Left renal pelvis (tissue), 4 donors: ENCODE measurements around the gene PTPRH. TPM values are rescaled to one million over a fixed set of nuclear protein-coding genes. Genes with fewer than 3 reads are reported as not detected.

Source experiments
- DNase-seq, 4 donors: peaks; one replicate each; pipeline ENCODE4 v3.0.0-alpha.2; 2013; ENCODE audit warnings: low read depth in 4 of 4, low spot score in 3 of 4
- polyA plus RNA-seq, 4 donors: library from polyadenylated mRNA; unstranded; fragments of 120-200 nt; gene quantifications; one replicate each; pipeline ENCODE4 v1.2.1, GENCODE V29; 2013; ENCODE audit not compliant: insufficient read length in 4 of 4

The PTPRH gene
- polyA plus RNA-seq, 4 donors: 0.11 to 2.8 (median 0.26) TPM

DNA sequence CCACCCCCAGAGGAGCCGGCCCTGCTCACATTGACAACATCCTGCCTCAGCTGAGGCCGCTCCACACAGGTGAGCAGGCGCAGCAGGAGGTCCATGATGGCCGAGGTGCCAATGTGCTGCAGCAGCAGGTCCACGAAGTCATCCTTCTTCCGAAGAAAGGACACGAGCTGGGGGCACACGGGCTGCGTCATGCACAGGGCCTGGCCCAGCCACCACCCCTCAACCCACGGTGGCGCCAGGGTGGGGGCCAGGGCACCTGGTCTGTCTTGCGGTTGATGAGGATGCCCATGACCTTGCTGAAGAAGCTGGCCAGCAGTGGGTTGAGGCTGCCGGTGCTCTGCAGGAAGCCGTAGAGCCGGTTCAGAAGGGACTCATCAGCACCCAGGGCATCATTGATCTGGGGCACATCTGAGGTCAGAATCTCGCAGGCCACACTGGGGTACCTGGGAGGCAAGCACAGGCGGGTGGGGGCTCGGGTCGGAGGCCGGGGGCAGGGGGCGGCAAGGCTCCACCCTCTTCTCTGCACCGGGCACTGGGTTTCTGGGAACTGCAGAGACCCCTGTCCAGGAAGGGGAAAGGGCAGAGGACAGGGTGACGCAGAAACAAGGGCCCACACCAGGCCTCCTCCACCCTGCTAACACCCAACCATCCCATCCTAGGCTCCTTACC is 36.1 kb upstream of the PTPRH start:
- no peak for DNase-seq

DNA sequence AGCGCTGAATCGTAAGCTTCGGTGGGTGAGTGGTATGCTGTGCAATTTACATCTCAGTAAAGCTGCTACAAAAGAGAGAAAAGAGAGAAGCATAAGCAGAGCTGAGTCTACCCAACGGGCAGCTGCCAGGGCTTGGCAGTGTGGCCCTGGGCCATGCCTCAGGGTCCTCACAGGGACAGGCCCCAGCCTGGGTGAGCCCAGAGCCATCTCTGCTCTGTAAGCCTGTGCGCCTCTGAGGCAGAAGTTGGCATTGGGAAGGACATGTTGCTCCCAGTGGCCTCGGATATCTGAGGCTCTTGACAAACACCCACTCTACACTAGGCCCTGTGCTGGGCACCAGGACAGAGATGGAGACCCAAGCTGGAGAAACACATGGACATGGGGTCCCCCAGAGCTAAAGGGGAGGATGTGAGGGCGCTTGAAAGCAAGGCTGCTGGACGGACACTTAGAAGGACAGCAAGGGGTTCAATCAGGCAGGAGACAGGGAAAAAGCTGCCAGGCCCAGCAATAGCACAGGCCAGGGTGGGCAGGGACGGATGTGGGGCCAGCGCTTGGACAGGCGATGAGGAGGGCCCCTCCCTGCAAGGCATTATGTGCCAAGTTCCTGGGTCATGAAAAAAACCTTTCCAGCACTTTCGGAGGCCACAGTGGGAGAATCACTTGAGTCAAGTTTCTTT is 34.8 kb upstream of the PTPRH start:
- DNase-seq: no peak

DNA sequence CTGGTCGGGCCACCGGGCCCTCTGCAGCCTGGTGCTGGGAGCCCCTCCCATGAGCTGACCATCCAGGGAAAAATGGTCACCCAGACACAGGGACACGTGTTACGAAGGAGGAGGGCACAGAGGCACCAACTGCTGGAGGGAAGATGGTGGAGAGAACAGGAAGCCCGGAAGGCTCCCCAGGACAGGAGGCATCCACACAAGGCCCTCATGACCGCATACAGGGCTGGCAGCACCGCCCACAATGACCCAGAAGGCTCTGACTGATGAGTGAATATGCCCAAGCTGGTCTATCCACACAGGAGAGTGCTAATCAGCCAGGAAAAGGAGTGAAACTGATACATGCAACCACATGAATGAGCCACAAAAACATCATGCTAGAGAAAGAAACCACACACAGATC is 33.2 kb upstream of the PTPRH start:
- DNase-seq: no peak

DNA sequence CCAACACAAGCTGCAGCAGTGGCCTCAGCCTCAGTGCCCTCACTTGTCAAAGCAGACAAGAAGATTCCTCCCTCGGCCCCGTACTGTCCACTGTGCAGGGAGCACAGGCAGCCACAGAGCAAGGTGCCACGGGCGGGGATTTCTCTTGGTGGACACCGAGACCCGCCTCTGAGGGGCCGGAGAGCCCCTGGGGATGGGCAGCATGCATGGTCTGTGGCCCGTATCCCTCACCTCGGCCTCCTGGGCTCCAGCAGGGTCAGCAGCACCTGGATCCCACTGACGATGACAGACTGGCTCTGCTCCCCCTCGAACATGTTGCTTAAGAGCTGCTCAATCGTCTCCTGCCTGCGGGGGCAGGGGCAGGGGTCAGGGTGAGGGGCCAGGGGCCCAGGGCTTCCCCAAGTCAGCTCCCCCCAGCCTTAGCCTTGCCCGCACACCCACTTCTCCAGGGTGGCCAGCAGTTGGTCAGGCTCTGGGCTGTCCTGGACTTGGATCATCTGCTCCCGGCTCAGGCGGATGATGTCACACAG is 32.7 kb upstream of the PTPRH start:
- no peak for DNase-seq

DNA sequence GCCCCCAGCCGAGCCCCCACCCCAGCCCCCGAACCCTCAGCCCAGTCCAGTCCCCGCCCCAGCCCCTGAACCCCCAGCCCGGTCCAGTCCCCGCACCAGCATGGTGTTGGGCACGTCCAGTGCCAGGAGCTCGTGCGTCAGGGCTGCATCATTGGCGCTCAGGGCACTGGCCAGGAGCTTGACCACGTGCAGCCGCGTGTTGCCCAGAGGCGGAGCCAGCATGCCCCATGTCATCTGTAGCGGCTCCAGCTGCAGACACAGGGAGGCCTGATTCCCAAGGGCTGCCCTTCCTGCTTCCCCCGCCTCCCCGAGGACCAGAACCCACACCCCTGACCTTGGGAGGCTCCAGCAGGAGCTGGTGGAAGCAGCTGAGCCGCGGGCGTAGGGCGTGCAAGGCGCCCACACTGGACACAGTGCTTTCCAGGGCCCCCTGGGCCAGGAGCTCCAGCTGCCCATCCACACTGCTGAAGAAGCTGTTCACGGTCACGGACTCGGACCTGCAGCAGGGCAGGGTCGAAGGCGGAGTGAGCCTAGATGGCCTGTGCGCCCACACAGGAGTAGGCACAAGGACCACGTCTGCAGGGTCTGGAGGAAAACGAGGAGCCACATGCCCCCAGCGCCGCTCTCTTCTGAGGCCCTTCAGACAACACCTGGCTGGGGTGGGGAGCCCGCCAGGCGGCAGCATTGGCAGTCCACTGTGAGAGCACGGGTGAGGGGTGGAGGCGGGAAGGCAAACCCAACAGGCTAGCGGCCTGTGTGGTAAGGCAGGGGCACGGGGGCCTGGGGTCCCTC is 32.0 kb upstream of the PTPRH start:
- no peak for DNase-seq

DNA sequence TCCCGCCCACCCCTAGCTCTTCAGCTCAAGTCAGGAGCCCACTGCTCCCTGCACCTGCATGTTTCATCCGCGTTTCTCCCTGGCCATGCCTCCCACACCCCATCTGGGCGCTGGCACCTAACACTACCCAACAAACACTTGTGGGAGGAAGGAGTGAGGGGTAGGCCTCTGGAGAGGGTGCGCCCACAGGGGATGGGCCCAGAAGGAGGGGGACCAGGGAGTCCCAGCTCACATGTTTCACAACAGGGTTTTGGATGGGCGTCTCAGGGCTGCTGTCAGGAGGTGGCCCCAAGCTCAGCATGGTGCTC is 31.4 kb upstream of the PTPRH start:
- no peak for DNase-seq

DNA sequence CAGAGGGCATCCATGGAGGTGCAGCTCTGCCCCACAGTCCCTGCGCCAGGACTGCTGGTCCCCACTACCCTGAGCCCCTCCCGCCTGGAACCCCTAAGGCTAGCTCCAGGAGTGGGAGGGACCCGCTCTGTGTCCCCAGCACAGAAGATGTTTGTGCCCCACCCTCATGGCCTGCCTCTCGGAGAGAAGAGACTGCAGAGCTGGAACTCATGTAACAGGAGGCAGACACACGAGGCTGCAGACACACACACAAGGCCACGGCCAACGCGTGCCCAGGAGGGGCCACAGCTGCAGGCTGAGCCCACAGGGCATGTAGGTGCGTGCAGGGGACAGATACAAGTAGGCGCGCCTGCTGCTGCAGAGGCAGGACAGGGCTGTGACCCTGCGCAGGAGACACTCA is 29.7 kb upstream of the PTPRH start:
- DNase-seq: no peak

DNA sequence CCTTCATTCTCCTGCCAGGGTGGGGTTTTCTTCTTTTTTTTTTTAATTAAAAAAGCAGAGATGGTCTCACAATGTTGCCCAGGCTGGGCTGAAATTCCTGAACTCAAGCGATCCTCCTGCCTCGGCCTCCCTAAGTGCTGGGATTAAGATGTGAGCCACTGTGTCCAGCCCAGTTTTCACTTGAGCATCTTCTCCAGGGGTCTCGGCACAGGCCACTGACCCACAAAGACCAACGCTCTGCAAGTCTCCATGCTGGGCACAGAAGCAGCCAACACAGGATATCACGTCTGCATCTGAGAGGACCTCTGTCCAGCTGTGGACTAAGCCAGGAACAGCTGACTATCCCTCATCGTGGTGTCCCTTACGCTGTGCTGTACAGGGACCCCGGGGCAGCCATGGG is 28.7 kb upstream of the PTPRH start:
- DNase-seq: no peak

DNA sequence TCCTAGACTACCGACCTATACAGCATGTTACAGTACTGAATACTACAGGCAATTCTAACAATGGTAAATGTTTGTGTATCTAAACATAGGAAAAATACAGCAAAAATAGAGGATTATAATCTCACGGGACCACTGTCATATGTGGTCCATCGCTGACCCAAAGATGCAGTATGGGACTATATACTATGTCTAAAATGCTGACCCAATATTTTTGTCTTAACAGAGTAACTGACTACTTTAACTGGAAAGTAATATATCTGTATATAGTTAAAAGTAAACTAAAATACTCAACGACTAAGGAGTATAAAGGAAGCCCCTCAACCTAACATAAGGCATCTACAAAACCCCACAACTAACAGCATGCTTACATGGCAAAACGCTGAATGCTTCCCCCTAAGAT is 23.7 kb upstream of the PTPRH start:
- no peak for DNase-seq

DNA sequence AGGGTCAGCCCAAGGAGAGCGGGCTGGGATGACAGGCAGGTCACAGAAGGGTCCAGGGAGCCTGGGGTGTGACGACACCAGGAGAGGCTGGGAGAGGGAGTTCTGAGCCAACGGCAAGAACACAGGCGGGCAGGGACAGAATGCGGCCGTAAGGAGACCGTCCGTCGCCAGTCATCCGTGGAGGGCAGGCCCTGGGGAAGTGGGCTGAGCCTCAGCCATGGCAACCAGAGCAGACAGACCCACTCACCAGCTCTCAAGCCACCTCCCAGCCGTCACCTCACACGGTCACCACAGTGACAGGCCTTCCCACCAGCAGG is 22.9 kb upstream of the PTPRH start:
- peak in 3 of 4 donors; percentile 12 to 32 (median 22) for DNase-seq

DNA sequence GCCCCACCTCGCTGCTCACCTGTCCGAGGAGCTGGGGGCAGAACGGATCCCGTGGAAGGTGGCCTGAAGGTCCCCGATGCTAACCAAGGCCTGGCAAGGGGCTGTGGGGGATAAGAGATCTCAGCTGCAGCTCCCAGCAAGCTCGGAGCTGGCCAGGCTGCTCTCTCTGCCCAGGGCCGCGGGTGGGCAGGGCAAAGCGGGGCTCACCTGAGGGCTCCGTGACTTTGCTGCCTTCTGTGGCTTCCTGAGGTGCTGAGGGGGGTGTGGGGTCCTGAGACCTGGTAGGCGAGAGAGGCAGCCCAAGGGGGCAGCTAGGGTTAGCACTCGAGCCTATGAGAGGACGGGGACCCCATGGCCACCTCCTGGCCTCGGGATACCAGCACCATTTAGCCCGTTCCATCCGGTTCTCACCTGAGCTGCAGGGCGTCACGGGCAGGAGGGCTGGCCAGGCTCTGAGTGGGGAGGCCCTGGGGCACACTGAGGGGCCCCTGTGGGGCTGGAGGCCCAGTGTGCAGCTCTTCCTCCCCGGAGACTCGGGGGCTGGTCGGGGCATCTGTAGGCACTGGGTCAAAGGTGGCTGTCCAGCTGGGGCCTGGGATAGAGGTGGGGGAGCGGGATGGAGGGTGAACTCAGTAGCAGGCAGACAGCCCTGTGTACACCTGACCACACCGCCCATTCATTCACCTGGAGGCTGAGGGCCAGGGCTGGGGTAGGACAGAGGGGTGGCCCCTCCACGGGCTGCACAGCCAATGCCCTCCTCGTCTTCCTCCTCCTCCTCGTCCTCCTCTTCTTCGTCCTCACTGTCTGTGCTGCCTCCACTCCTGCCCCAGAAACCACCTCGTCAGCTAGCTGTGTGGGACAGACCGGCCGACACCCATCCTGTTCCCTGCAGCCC is 22.3 kb upstream of the PTPRH start:
- no peak for DNase-seq

DNA sequence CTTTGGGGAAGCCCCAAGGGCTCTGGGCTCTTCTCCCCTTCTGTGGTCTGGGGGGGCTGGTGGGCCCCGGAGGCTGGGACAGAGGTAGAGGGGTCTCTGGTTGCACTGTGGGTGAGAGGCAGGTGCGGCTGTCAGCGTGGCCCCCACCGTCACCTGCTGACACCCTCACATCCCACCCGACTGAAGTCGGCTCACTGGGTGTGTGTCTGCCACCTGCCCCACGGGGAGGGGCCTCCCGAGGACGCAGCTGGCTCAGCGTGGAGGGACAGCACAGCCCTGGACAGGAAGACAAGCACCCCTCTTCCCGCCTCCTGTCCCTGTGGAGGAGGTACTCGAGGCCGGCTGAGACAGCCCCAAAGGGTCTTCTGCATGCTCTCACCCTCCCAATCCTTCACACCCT is 21.5 kb upstream of the PTPRH start:
- DNase-seq: no peak

DNA sequence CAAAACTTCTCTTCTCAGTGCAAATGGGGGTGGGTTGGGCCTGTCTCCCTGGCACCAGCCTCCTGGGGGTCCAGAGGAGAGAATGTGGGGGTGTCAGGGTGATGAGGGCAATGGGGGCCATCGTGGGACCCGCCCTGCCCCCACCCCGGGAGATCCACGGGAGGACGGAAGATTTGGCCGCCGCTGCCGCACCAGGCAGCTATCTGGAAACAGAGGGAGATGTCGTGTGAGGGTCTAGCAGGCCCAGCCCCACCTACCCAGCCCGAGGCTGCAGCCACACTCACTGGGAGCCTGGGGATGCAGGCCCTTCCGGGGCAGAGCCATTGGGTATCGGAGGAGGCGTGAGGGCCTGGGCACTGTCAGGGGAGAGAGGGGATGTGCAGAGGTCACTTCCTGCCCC is 21.0 kb upstream of the PTPRH start:
- no peak for DNase-seq

DNA sequence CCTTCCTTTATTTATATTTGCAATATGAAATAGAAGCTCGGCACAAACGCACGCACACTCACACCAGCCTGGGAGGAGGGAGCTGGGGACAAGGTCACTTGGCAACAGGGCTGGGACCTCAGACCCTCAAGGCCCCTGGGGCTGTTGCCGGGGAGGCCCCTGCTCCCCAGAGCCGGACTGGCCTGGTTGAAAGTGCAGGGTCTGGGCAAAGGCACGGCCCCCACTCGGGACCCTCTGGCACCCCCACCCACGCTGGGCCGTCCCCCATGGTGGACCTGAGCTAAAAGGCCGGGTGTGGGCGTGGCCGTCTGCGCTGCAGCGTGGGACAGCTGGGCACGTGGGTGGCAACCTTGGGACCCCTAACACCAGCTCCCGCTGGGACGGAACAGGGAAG is 20.5 kb upstream of the PTPRH start:
- no peak for DNase-seq

DNA sequence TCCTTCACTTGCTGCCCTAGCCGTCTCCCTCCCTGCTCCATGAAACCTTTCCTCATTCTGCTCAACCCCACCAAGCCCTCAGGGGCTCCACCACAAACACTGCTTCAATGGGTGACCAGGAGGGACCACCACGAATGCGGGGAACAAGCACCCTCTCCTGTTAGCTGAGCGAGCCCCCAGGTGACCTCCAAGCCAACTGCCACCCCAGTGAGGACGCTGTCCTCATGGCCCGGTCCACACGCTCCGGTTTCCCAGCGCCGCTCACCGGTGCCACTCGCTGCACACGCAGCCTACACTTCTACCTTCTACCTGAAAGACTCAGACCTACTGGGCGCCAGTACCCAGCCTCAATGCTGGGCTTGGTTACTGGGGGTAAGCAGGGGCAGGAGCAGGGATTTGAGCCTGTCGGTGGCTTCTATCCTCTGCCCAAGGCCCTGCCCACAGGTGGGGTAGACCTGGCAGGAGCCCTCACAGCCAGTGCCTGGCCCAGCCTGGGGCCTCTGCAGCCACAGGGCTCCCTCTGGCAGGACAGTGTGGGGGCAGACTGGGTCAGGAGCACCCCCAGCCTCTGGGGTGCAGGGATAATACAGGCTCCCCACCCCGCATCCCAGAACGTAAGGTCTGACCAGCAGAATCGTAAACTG is 20.0 kb upstream of the PTPRH start:
- no peak for DNase-seq

DNA sequence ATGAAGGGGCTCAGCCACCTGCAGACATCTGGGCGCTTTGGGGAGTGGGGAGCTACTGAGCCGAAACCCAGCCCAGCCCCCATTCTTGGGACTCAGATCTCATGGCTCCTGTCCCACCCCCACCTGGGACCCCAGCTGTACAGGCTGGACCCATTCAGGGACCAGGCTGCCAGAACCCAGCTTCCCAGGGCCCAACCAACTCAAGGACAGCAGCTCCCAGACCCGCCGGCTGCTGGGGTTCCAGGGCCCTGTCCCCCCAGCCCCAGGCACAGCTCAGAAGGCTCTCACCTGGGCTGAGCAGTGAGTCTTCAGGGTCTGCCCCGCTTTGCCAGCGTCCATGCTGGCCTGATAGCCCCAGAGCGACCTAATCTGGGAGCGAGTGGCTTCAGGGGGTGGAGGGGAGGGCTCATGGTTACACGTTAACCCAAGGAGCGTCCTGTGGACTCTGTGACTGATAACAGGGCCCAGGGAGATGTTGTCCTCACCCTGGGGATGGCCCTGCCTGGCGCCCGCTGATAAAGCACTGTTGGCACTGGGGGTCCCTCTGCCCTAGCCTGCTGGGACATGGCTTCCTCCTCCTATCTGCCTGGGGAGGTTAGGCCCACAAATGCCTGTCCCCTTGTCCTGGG is 19.2 kb upstream of the PTPRH start, which contains the start of gene TMEM86B:
TMEM86B (minus strand) TSS at position 361 of the 629 bp plus-strand sequence; CDS start at position 339, 22 bp downstream.
- DNase-seq: no peak

DNA sequence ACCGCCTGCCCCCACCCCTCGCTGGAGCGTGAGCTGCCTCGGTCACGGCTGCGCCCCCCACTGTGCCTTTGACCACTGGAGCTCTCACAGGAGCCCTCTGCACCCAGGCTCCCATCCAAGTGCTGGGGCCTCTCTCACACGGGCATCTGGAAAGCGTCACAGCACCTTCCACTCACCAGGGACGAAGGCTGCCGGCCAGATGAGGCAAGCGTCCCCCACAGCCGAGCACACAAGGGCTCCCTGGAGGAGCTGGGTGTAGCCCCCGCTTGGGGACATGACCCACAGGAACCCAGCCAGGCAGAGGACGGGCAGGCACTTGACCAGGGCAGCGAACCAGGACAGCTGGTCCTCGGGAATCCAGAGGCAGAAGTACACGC is 18.7 kb upstream of the PTPRH start:
- no peak for DNase-seq

DNA sequence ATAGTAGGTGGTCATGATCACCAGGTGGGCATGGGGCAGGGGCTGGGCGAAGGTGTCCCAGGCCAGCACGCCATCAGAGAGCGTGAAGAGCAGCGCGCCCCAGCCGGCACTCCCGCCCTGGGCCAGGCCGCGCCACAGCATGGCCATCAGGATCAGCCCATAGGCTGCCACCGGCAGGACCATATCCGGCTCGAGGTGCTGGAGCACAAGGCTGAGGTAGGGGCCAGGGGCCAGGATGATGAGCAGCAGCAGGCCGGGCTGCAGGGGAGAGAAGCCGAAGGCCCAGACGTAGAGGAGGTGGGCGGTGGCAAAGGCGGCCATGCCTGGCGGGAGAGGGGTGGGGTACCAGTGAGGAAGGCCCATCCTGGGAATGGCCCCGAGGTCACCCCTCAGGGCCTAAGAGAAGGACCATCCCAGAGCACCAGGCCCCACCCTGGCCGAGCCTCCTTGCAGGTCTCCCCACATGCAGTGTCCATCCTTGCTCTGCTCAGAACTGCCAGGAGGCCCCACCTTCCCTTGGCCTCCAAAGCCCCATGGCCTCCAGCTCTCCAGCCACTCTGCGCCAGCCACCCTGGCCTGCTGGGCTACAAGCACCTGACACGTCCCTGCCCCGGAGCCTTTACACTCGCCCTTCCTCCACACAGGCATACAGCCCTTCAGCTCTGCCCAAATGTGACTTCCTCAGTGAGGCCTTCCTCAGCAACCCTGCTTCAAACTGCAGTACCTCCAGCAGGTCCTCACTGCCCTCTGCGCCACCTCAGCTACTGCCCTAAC is 18.1 kb upstream of the PTPRH start:
- DNase-seq: no peak

DNA sequence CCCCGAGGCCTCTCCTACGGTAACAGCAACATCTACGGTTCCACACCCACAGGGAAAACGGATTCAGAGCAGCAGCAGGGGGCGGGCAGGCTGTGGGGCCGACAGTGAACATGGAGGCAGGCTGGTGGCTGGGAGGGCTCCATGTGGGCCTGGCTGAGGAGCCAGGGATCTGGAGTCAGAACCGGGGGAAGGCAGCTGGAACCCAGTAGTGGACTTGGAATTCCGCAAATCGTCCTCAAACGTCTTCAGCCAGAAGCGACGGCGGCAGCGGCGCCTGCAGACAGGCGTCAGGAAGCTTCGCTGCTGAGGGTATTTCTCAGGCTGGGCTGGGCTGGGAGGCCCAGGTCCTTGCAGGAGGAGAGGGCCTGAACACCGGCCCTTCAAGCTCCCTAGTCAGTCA is 17.5 kb upstream of the PTPRH start:
- DNase-seq: no peak
